H54 (cell line): Measurements from ENCODE around the gene MOK.

ENCODE experiments used
- DNase-seq: peaks from one replicate; pipeline ENCODE4 v3.0.0; 2011; ENCODE audit warnings: low spot score, mixed read lengths; ENCODE audit not compliant: insufficient read length
- FAIRE-seq: peaks from 3 replicates; lab custom pipeline; 2011; peaks lifted over from hg19 to GRCh38; lab: Jason Lieb, UNC
- POLR2A ChIP-seq: IDR thresholded peaks from 2 replicates; pipeline ENCODE4 v1.6.1; 2011; ENCODE audit warnings: low read depth, mild to moderate bottlenecking, low read length

Gene MOK

DNA sequence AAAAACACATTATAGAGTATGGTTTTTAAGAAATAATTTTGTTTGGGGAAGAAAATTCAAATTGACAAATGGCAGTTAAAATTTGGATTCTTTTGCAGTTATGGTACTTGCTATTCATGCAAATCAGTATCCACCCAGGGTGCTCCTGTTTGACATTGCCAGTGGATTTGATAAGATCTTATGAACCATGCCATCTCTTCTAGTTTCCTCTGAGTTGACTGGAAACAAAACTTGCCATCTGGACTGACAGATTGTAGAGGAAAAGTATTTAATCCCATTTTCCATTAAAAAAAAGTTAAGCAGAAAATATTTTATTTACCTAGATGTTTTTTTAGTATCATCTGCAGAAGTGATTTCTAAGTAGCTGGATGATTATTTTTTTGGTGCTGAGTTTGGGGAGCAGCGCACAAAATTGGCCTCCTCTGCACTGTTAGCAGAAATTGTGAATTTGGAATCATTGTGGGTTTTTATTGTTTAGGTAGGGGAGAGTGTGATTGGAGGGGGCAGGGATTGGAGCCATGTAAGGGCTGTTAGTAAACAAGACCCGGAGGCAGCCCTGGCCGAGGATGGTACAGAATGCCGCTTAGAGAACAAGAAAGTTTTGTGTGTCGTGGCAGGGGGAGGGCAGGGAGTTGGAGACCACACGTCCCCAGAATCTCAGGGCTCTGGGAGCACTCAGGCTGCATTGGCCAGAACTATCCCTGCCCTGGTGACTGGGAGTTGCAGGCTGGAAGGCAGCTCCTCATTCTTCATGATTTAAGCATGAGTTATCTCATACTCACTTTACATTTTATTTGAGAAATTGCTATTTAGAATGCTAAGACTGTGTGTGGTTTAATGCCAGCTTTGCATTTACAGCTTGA is 108.7 kb downstream of the MOK start:
- DNase-seq = no peak
- FAIRE-seq = no peak
- TF ChIP-seq POLR2A = no peak

DNA sequence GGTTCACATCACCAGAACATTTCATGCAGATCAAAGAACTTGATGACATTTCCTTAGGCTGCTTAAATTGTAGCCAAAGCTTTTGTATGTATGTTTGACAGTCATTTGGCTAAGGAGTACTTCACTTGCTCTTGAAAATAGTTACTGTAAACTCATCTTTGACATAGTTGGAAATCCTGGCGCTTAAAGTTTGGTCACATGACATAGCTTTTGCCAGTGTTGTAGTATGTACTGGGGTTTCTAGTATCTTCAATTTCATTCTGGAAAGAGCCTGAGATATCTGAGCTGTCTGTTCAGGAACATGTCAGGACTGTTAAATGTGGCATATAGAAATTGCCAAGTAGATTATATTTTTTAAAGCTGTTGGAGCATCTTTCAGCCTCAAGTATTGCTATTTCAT is 109.5 kb downstream of the MOK start:
- no peak for TF ChIP-seq POLR2A
- DNase-seq = no peak
- no peak for FAIRE-seq

DNA sequence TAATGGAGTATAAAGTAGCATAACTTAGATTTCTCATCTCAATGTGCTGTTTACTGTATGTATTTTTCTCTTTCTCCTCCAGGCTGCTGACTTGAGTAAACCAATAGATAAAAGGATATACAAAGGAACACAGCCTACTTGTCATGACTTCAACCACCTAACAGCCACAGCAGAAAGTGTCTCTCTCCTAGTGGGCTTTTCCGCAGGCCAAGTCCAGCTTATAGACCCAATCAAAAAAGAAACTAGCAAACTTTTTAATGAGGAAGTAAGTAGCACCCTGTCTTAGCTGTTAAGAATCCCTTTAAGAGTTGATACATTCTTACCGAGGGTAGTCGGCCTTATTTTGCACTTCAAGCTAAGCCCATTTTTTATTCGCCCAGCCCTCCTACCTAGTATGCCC is 110.1 kb downstream of the MOK start:
- no peak for TF ChIP-seq POLR2A
- DNase-seq (no peak), FAIRE-seq (no peak)

DNA sequence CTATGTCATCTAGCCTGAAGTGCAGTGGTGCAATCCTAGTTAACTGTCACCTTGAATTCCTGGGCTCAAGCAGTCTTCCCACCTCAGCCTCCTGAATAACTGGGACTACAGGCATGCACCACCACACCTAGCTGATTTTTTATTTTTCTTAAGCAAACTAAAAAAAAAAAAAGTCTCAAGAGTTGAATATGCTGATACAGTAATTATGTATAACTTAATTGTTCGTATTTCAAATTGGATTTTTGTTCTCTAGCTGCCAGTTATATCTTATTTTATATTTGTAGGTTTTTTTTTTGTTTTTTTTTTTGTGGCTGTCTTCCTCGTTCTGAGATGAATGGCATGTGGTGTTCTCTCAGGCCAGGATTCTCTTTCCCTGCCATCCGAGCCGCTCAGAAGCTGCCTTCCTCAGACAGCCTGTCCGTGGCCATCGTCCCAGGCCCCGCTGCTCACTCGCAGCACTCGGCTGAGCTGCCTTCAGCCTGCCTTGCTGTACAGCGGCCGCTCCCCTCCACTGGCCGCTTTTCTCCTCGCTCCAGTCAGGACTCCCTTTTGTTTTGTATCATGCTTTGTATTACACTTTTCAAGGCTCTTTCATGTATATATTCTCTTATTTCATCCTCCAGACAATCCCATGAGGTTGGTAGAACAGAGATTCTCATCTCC is 112.0 kb downstream of the MOK start:
- FAIRE-seq (no peak), DNase-seq (no peak)
- no peak for TF ChIP-seq POLR2A

DNA sequence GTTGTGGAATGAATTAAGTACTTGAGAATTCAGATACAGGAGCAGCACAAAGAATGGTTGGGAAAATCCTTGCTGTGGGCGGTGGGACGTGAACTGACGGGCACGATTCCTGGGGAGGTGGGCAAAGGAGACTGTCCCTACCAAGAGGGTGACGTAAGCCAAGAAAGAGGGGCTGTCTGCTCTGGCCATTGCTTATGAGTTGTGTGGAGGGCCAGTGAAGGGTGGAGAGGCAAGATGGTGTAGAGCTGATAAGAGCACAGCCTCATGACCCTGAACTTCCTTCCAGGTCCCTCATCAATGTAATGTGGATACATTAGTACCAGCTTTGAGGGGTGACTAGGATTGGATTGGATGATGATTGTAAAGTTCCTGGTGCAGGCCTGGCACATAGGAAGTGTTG is 115.1 kb downstream of the MOK start:
- DNase-seq = no peak
- TF ChIP-seq POLR2A = no peak
- FAIRE-seq = no peak

DNA sequence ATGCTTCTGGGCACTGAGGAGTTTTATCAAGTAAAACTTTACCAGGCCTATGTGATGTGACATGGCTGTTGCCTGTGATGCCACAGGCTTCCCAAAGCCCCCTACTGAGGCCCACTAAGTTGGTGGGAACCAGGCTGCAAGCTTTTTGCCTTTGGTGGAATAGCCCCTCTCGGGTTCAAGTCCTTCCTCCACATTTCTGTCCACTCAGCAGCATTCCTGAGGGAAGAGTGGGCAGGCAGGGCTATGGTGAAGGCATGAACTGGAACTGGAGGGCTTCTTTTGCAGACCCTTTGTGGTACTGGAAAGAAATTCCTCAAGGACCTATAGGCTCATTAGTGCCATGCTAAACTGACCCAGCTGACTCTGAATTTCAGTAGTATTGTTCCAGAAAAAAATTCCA is 116.8 kb downstream of the MOK start:
- no peak for TF ChIP-seq POLR2A
- no peak for DNase-seq
- FAIRE-seq = no peak

DNA sequence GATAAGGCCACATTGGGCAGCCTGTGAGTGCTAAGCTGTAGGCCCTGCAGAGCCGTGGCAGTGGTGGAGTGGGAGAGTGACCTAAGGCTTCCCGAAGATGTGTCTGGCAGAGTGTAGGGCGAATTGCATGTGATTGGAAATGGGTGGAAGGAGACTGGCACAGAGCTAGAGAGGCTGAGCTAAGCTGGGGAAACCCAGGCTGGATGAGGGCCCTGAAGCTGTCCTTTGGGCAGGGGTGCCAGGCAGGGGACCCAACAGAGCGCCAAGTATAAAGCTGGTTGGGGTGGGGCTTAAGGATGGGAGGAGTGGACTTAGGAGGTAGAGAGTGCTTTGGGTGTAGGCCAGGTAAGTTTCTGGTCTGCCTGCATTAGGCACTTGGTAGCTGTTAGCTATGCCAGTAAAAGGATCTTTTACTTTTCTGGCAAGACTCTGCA is 117.4 kb downstream of the MOK start:
- TF ChIP-seq POLR2A = no peak
- FAIRE-seq (peak; percentile 6), DNase-seq (no peak)

DNA sequence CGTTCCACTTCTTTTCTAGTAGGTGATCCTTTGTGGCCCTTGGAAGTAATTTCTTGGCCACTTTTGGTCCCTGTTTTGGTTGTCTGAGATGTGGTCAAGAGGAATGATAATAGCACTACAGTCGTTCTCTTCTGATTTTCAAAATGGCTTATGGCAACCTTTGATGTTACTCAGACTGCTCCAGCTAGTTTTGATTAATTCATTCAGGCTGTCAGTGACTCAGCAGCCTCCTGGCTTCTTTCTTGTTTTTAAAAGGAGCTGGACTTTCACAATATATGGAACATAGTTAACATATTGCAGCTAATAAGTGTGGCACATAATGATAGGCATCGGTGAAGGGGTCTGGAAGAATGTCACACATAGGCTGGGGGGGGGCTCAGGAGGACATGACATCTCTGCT is 117.9 kb downstream of the MOK start:
- DNase-seq (peak; percentile 63), FAIRE-seq (peak; percentile 99)
- TF ChIP-seq POLR2A = no peak

DNA sequence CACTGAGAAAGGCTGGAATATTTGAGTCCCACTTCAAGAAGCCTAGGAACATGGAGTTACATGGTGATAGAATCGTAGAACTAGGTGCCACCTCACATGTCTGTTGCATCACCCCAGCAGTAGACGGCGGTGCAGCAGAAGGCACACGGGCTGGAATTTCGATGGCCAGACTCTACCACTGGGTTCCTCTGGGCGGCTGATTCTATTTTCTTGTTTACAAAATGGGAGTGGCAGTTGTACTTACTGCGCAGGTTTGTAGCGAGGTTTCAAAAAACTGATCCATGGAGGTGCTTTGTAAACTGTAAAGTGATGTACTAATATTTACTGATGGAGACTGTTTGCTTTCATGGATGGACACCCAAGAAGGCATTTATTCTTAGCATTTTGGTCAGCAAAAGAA is 119.6 kb downstream of the MOK start:
- DNase-seq (no peak), FAIRE-seq (no peak)
- TF ChIP-seq POLR2A = no peak

DNA sequence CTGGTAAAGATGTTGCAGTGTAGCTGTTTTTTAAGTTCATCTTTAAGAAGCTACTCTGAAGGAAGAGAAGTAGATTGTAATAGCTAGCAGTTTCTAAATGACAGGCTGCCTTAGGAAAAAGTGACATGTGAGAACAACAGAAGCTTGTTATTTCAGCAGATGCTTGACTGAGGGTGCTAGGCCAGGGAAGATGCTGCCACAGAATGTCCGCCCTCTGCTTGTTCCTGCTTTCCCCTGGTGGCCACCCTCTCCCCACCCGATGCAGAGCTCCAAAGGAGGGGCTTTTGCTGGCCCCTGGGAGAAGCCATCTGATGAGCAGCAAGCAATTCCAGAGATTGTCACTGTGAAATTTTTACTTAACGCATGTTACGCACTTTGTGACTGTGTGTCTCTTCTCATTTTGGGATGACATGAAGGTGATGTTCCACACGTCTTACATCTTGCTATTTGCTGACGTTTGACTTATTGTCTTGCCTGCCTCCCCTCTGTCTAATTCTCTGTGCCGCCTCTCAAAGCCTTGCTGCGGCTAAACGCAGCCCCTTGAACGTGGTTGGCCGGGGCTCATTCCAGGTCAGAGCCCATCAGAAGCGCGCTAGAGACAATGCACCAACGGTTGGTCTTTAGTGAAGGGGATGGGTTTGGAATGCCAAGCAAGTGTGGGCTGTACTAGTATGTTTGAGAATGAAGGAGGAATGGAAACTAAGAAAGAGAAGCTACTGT is 120.5 kb downstream of the MOK start:
- no peak for DNase-seq
- no peak for FAIRE-seq
- no peak for TF ChIP-seq POLR2A

DNA sequence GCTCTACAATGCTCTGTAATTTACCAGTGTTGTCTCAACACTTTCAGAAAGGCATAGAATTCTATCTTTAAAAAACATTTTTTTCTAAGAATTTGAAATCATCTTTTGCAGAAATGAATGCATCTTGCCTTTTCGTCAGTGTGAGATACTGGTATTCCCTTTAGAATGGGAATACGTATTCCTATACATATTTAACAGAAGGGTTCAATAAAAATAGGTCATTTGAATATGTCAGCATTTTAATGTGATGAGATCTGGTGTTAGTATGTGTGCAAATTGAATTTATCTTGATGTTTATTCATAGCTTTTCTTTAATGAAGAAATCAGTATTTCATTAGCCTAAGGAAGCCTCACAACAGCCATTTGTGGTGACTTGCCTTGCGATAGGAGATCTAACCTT is 121.1 kb downstream of the MOK start:
- TF ChIP-seq POLR2A = no peak
- FAIRE-seq = peak; percentile 52
- no peak for DNase-seq

DNA sequence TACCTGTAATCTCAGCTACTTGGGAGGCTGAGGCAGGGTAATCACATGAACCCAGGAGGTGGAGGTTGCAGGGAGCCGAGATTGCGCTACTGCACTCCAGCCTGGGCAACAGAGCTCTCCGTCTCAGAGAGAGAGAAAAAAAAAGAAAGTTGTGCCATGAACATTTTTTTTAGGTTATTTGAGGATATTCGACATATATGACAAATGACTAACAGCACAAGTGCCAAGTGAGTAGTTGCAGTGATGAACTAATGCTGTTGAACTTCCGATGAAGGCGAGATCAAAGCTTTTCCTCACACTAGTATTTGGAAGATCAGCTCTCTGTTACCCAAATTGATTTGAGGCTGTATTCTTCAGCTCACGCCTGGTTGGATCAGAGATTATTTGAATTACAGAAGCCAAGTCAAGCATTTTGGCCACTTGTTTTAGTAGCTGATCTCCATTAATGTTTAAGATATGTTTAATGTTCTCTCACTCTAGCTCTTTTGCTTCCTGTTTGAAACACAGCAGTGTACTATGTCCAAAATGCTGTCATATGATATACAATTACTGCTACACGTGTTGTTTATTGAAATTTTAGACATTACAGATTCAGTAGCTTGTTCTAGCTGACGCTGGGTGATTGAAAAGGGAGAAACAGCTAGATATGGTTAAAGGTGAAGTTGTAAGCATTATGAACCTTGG is 121.9 kb downstream of the MOK start:
- DNase-seq = no peak
- no peak for TF ChIP-seq POLR2A
- FAIRE-seq = peak; percentile 15

DNA sequence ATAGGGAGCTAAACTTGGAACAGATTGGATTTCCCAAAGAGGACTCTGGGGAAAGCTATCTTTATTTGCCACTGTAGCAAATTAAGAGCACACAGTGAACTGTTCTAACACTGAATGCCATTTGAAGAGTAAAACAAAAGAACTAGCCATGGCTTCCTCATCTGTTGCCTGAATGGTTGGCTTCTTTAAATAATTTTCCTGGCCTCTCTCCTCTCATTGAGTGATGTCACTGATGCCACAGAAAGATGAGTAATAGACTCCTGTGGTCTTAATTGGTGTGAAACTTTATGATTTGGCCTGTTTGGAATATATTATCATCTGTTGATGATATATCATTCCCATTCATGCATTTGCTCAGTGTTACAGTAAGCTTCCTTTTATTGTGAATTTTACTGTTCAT is 122.8 kb downstream of the MOK start:
- peak; percentile 85 for FAIRE-seq

More for the DNA sequence above, 122.8 kb downstream of the MOK start:
- TF ChIP-seq POLR2A = no peak
- peak; percentile 30 for DNase-seq
